Limb (tissue), 2 donors: ENCODE measurements around the gene ZFAND2B.
"Not testable (repeated sequence)": the region's sequence is repeated elsewhere in the genome, so short reads cannot be mapped to it uniquely, and the experiment has no call there.

ENCODE experiments used
- DNase-seq, 2 donors: peaks; one replicate each; pipeline ENCODE4 v3.0.0-alpha.2; 2016; ENCODE audit errors: extremely low spot score in 2 of 2

Gene ZFAND2B

DNA sequence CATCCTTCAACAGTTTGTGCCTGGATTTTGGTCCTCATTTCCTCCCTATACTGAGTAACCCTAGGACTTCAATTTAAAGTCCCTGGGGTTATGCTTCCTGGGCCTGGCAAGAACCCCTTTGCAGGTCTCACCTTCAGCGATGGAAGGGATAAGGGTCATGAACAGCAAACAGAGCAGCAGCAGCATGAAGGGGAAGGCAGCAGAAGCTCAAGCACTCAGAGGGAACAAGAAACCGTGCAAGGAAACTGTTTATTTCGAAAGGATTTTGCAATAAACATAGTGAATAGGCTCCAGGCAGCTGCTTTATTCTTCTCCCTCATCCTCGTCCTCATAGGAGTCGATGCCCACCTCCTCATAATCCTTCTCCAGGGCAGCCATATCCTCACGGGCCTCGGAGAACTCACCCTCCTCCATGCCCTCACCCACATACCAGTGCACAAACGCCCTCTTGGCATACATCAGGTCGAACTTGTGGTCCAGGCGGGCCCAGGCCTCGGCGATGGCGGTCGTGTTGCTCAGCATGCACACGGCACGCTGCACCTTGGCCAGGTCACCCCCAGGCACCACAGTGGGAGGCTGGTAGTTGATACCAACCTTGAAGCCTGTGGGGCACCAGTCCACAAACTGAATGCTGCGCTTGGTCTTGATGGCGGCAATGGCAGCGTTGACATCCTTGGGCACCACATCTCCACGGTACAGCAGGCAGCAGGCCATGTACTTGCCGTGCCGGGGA is 43.6 kb downstream of the ZFAND2B start:
- no peak for DNase-seq

DNA sequence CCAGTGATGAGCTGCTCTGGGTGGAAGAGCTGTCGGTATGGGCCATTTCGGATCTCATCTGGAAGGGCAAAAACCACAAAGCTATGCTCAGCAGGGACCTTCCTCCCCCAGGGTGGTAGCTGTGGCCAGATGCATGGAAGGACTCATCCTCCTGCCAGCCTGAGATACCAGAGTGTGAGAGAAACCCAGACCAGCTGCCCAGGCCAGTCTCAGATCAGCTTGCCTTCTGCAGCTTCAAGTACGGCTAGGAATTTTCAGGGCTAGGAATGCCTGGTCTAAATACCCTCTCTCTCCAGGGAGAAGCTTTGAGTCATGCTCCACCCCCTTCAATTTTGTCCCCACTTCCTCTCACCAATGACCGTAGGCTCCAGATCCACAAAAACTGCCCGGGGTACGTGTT is 45.1 kb downstream of the ZFAND2B start:
- no peak for DNase-seq

DNA sequence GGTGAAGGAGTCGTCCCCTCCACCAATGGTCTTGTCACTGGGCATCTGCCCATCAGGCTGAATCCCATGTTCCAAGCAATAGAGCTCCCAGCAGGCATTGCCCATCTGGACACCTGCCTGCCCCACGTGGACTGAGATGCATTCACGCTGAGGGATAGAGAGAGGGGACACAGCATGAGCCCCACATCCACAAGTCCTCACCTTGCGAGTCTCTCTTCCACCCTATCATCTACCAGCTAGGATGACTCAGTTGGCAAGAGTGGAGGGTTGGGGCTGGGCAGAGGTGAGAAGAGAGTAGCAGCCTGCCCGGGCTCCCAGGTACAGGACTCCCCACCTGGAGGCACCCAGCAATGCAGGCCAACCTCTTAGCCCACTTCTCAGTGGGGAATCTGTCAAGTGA is 45.5 kb downstream of the ZFAND2B start:
- no peak for DNase-seq

DNA sequence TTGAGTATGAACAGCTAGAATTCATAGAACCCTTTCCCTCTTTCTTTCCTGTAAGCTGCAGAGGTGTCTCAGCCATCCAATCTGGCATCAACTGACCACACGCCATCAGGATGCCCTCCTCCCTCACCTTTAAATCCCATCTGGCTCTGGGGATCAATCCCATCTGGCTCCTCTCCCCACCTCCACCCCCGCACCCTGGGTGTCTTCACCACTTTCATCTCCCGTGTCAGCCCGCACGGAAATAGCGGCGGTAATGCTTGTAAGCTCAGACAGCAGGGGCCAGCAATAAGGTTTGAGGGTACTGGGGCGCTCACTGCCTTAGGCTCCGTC is 46.0 kb downstream of the ZFAND2B start:
- DNase-seq: no peak

DNA sequence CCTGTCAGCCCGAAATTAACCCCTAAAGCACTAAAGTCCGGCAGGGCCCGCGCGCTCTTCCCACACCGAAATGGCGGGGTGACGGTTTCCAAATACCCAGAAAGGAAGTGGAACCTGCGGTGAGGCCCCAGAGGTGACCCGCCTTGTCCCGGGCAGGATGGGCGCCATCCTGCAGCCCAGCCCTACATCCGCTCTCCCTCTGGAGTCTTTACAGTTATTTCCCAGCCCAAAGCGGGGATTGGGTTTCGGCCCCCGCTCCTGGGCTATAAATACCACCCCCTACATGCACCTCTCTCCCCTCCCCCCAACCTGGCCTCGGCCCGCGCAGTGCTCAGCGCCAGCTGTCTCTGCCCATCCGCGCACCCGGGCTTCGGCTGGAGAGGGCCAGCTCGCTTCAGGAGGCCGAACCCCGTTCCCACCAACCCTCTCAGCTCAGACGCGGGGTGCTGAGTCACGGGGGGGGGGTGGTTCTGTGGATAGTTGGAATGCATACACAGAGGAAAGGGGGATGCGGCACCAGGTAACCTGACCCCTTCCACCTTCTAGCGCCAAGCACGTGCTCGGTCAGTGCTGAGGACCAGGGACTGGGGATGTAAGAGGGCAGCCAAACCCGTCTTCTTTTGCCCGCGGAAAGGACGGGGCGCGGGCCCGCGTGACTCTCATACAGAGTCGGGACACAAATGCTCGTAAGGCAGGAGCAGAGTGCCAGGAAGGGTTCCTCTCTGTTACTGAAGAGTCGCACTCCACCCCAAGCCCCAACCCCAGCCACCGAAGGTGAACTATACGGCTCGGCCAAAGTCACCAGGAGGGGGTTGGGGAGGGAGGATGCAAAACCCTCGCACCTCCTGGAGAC is 46.5 kb downstream of the ZFAND2B start, which contains the start of gene TUBA4B:
Gene TUBA4B (plus strand): TSS at position 344 of the 853 bp plus-strand sequence. CDS start 165 bp downstream, at position 509.
- DNase-seq: peak in 1 of 2 donors; percentile 70

DNA sequence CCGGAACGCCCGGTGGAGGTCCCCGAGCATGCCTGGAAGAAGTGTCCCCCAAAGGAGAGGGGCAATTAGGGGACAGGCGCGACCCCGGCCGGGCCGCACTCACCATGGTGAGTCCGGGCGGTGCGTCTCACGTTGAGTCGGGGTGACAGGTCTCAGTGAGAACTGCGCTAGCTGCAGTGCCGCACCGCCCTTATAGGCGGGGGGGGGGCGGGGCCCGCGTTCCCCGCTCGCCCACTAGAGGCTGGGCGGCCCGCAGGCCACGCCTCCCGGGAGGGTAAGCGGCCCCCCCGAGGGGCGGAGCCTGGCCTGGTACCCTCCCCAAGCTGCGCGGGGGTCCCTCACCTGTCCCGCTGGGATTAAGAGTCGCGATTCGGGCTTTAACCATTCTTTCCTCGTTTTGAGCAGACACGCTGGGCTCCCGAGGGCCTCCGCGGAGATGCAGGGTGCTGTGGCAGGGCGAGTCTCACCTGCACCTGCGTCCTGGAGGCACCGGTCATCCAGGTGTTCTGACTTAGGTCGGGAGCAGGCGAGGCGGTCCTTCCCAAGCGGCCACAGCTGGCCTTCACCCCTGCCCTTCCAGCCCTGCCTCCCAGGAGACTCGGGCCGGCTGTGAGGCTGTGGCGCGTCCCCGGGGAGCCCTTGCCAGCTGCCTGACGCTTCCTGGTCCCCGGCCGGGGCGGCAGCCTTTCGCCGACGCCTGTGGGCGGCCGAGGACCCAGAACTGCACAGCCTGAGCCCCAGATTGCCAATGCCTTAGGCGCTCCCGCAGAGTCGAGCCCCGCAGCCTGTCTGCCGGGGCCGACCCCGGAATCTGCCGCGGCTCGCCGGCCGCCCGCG is 47.4 kb downstream of the ZFAND2B start, which contains the start of gene TUBA4A:
Gene TUBA4A (minus strand): TSS at position 166 of the 837 bp plus-strand sequence. CDS start 60 bp downstream, at position 106.
- peak; percentile 26 to 74 for DNase-seq

DNA sequence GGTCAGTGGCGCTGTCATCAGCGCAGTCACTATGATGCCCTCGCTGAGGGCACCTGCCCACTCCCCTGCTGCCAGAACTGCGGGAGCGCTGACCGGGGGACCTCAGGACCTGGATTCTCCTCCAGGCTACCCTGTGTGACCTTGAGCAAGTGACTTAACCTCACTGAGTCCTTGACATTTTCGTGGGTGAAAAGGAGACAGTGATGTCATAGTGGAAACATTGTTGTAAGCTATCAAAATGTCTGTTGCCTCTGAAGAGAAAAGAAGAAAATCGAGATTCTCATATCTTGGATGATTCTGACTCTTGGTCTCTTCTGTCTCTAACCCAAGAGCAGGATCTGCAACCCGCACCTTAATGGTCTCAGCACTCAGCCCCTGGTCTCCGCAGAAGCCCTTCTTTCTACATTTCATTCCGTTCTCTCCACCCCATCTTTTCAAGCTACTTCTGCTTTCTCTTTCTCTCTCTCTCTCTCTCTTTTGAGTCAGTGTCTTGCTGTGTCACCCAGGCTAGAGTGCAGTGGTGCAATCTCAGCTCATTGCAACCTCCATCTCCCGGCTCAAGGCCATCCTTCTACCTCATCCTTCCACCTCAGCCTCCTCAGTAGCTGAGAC is 48.1 kb downstream of the ZFAND2B start:
- no peak for DNase-seq

DNA sequence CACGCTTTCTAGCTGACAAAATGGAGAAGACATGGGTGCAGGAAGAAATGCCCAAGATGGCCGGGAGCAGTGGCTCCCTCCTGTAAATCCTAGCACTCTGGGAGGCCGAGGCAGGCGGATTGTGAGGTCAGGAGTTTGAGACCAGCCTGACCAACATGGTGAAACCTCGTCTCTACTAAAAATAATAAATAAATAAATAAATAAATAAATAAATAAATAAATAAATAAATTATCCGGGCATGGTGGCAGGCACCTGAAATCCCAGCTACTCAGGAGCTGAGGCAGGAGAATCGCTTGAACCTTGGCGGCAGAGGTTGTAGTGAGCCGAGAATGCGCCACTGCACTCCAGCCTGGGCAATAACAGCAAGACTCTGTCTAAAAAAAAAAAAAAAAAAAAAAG is 52.4 kb downstream of the ZFAND2B start:
- DNase-seq: not testable (repeated sequence)
